GM23248 (cell line): ENCODE data around the gene TNFRSF6B. TPM values are rescaled to one million over a fixed set of nuclear protein-coding genes. Genes with fewer than 3 reads are reported as not detected.

Experiments used
- DNase-seq: peaks from one replicate; pipeline ENCODE4 v3.0.0-alpha.2; 2015
- H2AFZ ChIP-seq: fragments of 200-600 bp; sonication (generic); 2 replicates; pipeline ENCODE4 v1.6.1; 2016; ENCODE audit warnings: antibody characterized with exemption
- H3F3A ChIP-seq: fragments of 200-600 bp; sonication (generic); 2 replicates; pipeline ENCODE4 v1.6.1; 2016; ENCODE audit warnings: mild to moderate bottlenecking, antibody characterized with exemption, mixed run types; ENCODE audit not compliant: insufficient read depth
- H3K27ac ChIP-seq: fragments of 200-600 bp; sonication (generic); 2 replicates; pipeline ENCODE4 v1.5.1; 2016; ENCODE audit warnings: mild to moderate bottlenecking
- H3K27me3 ChIP-seq: fragments of 200-600 bp; sonication (generic); replicated peaks from 2 replicates; pipeline ENCODE4 v1.6.1; 2016; ENCODE audit warnings: mild to moderate bottlenecking; ENCODE audit not compliant: insufficient read depth
- H3K36me3 ChIP-seq: fragments of 200-600 bp; sonication (generic); 2 replicates; pipeline ENCODE4 v1.6.1; 2016; ENCODE audit warnings: low read depth, mild to moderate bottlenecking
- H3K4me1 ChIP-seq: fragments of 200-600 bp; sonication (generic); 2 replicates; pipeline ENCODE4 v1.6.1; 2016; ENCODE audit warnings: mild to moderate bottlenecking; ENCODE audit not compliant: insufficient read depth
- H3K4me2 ChIP-seq: fragments of 200-600 bp; sonication (generic); one replicate; pipeline ENCODE4 v1.6.1; 2016; ENCODE audit warnings: mild to moderate bottlenecking; ENCODE audit not compliant: unreplicated experiment
- H3K4me3 ChIP-seq: fragments of 200-600 bp; sonication (generic); 2 replicates; pipeline ENCODE4 v1.5.1; 2016; ENCODE audit warnings: mild to moderate bottlenecking
- H3K79me2 ChIP-seq: fragments of 200-600 bp; sonication (generic); 2 replicates; pipeline ENCODE4 v1.6.1; 2016; ENCODE audit warnings: mild to moderate bottlenecking; ENCODE audit not compliant: insufficient read depth
- H3K9ac ChIP-seq: fragments of 200-600 bp; sonication (generic); 2 replicates; pipeline ENCODE4 v1.6.1; 2016; ENCODE audit warnings: mild to moderate bottlenecking
- H3K9me2 ChIP-seq: fragments of 200-600 bp; sonication (generic); 2 replicates; pipeline ENCODE4 v1.6.1; 2016; ENCODE audit warnings: mixed run types, mild to moderate bottlenecking, moderate library complexity; ENCODE audit not compliant: insufficient read depth
- H3K9me3 ChIP-seq: fragments of 200-600 bp; sonication (generic); one replicate; pipeline ENCODE4 v1.6.1; 2017; ENCODE audit warnings: low read depth
- H4K20me1 ChIP-seq: fragments of 200-600 bp; sonication (generic); 2 replicates; pipeline ENCODE4 v1.6.0; 2016; ENCODE audit not compliant: insufficient read depth
- EZH2 ChIP-seq: fragments of 200-600 bp; sonication (generic); IDR thresholded peaks from 2 replicates; pipeline ENCODE4 v1.6.1; 2018; ENCODE audit warnings: antibody characterized with exemption, mild to moderate bottlenecking; ENCODE audit not compliant: insufficient read depth, poor library complexity, severe bottlenecking
- EZH2phosphoT487 ChIP-seq: fragments of 200-600 bp; sonication (generic); IDR thresholded peaks from 2 replicates; pipeline ENCODE4 v1.6.1; 2018; ENCODE audit warnings: antibody characterized with exemption, moderate library complexity, mild to moderate bottlenecking, low read depth; ENCODE audit not compliant: insufficient read depth
- WGBS, 2 experiments: methylation state at CpG; one replicate each; pipeline ENCODE4 v1.1.6; 2015 to 2017; ENCODE audit warnings: low lambda C conversion rate in 2 of 2, low coverage in 1 of 2; ENCODE audit errors: missing lambda C conversion rate in 2 of 2; 5-methylcytosine and 5-hydroxymethylcytosine counted together
- in situ Hi-C: fragments of 300-500 bp; cut with MboI; formaldehyde crosslinking; loops from 2 replicates; pipeline ENCODE4 v1.15.0; 2020
- polyA plus RNA-seq: library from polyadenylated mRNA; unstranded; fragments of >200 nt; fragmentation: Nextera tagmentation; extraction: Ambion mirVana; gene quantifications from 2 replicates; pipeline ENCODE4 v1.2.1, GENCODE V29; 2016
- total RNA-seq: library from RNA; depleted of rRNA; stranded (reverse); fragments of >200 nt; shearing (Covaris generic); gene quantifications from 2 replicates; pipeline ENCODE4 v1.2.3, GENCODE V29; 2014

Gene TNFRSF6B
- total and polyA plus RNA-seq, 2 experiments from 2014 or later: 17.4 to 39.9 TPM

DNA sequence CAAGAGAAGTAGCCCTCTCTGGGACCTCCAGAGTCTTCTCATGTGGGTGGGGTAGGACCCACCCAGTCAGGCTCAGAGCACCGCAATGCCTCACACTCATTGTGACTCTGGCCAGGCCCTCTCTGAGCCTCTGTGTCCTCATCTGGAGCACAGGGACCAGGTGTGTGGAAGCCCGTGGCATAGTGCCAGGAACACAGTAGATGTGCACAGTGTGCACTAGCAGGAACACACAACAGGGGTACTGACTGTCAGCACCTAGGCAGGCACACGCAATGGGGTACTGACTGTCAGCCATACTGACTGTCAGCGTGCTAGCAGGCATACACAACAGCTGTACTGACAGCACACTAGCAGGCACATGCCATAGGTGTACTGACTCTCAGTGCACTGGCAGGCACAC, 41.2 kb upstream of the TNFRSF6B start:
- WGBS, 2 experiments: 55 to 56% methylated on average over 4 of the region's 4 CpGs
- Histone ChIP-seq H3K4me2 (no peak overlapping the region), H3K9ac (no peak overlapping the region), H3F3A (peaks cover 7% of the 10 kb centered on the region; the same call in 1 of the 2 replicates), H3K36me3 (no peaks in the 10 kb centered on the region), H3K79me2 (peaks cover 14% of the 10 kb centered on the region), H3K27me3 (no peaks in the 10 kb centered on the region), H4K20me1 (no peaks in the 10 kb centered on the region), H2AFZ (no peak overlapping the region), H3K4me1 (peaks cover 13% of the 10 kb centered on the region), H3K9me2 (no peaks in the 10 kb centered on the region), H3K9me3 (no peaks in the 10 kb centered on the region), H3K27ac (no peak overlapping the region), H3K4me3 (no peak overlapping the region)
- DNase-seq: no peak
- TF ChIP-seq EZH2 (no peak), EZH2phosphoT487 (no peak)
- in situ Hi-C loops: no loop called here

DNA sequence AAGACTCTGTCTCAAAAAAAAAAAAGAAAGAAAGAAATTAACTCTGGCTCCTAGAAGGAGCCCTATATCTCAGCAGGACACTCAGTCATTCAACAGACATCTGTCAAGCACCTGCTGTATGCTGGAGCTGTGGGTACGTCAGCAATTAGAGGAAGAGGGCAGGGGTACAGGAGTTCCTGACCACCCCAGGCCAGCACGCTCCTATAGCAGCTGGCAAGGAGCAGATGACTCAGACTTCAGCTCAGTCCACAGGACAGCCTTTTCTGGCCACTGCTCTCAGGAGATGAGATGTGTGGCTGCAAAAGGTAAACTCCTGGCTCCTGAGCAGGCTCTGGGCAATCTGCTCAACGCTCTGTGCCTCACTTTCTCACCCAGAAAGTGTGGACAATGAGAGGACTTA, 40.0 kb upstream of the TNFRSF6B start:
- DNase-seq: no peak
- Histone ChIP-seq H2AFZ (no peak overlapping the region), H3K9me2 (no peaks in the 10 kb centered on the region), H3K4me3 (no peak overlapping the region), H3K4me1 (peaks cover 13% of the 10 kb centered on the region), H3K27ac (no peak overlapping the region), H3K36me3 (no peaks in the 10 kb centered on the region), H3K9me3 (no peaks in the 10 kb centered on the region), H4K20me1 (no peaks in the 10 kb centered on the region), H3K79me2 (peaks cover 26% of the 10 kb centered on the region), H3F3A (peaks cover 7% of the 10 kb centered on the region; the same call in 1 of the 2 replicates), H3K9ac (no peak overlapping the region), H3K4me2 (no peak overlapping the region), H3K27me3 (no peaks in the 10 kb centered on the region)
- TF ChIP-seq EZH2 (no peak), EZH2phosphoT487 (no peak)
- WGBS, 2 experiments: 100% methylated on average over 3 of the region's 3 CpGs
- in situ Hi-C loops: no loop called here

DNA sequence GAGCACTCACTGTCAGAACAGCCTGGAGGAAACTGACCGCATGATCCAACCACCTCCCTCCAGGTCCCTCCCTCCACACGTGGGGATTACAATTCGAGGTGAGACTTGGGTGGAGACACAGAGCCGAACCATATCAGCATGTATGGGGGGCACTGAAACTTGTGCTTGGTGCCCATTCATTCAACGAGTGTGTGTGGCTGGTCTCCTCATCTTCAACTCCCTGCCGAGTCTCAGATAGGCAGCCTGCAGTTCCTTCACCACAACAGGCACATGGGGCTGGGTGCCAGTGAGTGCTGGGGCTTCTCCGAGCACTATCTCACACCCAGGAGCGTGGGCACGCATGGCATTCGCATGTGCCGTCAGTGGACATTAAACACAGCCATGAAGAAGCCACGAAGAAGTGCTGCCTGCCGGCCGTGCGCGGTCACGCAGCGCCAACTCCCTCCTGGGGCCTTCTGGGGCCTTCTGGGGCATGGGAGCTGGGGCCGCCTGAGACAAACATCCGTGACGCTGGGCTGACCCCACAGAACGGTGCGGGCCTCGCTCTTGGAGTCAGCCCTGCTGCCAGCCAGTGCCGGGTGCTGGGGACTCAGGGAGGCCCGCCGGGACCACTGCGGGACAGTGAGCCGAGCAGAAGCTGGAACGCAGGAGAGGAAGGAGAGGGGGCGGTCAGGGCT, 39.1 kb upstream of the TNFRSF6B start:
- Histone ChIP-seq H3K79me2 (peaks cover 35% of the 10 kb centered on the region), H3K27ac (peak overlapping the region; percentile 75), H4K20me1 (no peaks in the 10 kb centered on the region), H3K4me1 (peaks cover 13% of the 10 kb centered on the region), H3K4me2 (peak overlapping the region; percentile 68), H3F3A (peaks cover 7% of the 10 kb centered on the region; the same call in 1 of the 2 replicates), H2AFZ (peak overlapping the region; percentile 81), H3K36me3 (no peaks in the 10 kb centered on the region), H3K9ac (peak overlapping the region; percentile 88), H3K27me3 (no peaks in the 10 kb centered on the region), H3K9me3 (no peaks in the 10 kb centered on the region), H3K4me3 (peak overlapping the region; percentile 85), H3K9me2 (no peaks in the 10 kb centered on the region)
- 15 to 20% methylated on average over 31 of the region's 31 CpGs for WGBS, 2 experiments
- TF ChIP-seq EZH2 (no peak), EZH2phosphoT487 (no peak)
- peak; percentile 58 for DNase-seq
- in situ Hi-C loops: no loop called here

DNA sequence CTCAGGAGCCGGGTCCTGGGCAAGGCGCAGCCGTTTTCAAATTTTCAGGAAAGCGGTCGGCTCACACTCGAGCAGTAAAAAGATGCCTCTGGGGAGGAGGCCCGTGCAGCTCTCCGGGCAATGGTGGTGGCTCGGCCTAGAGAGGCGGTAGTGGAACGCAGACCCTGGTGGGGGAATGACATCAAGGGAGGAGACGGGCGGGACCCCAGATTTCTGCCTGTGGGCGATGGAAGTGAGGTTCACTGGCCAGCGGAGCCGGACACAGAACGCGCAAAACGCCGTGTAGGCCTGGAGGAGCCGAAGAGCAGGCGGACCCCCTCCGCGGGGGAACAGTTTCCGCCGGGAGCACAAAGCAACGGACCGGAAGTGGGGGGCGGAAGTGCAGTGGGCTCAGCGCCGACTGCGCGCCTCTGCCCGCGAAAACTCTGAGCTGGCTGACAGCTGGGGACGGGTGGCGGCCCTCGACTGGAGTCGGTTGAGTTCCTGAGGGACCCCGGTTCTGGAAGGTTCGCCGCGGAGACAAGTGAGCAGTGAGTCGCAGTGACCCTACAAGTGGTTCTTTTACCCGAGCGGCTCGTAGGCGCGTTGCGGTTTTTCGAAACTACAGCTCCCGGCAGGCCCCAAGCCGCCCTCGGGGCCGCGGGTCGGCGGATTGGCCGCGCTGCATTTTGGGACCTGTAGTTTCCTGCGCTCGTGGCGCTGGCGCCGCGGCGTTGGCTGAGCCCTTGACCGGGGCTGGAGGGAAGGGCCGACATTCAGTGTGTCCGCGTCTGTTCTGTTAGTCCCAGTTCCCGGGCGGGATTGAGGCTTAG, 38.3 kb upstream of the TNFRSF6B start, which contains the start of gene RTEL1:
TSS of gene RTEL1 (plus strand) at position 376 of the 812 bp plus-strand sequence. CDS start 1,091 bp downstream, outside the sequence.
- H2AFZ ChIP-seq: peak within 1 kb of the TSS; percentile 81
- TF ChIP-seq EZH2phosphoT487 (no peak), EZH2 (no peak)
- WGBS, 2 experiments: 2% methylated on average over 53 to 72 of the region's 73 CpGs

More for the DNA sequence above, 38.3 kb upstream of the TNFRSF6B start, which contains the start of gene RTEL1:
- H3K36me3 ChIP-seq: no peaks in the 10 kb centered on the region
- H3K4me1 ChIP-seq: peaks cover 13% of the 10 kb centered on the region
- peak within 1 kb of the TSS; percentile 85 for H3K4me3 ChIP-seq
- H3K9ac ChIP-seq: peak within 1 kb of the TSS; percentile 88
- no peaks in the 10 kb centered on the region for H3K27me3 ChIP-seq
- DNase-seq: peak; percentile 97
- H3K4me2 ChIP-seq: peak within 1 kb of the TSS; percentile 78
- H3K27ac ChIP-seq: peak within 1 kb of the TSS; percentile 75
- H3K9me2 ChIP-seq: no peaks in the 10 kb centered on the region
- in situ Hi-C loops: no loop called here
- no peaks in the 10 kb centered on the region for H4K20me1 ChIP-seq
- H3K79me2 ChIP-seq: peaks cover 41% of the 10 kb centered on the region
- no peaks in the 10 kb centered on the region for H3K9me3 ChIP-seq
- H3F3A ChIP-seq: peaks cover 7% of the 10 kb centered on the region; the same call in 1 of the 2 replicates
